ENCODE measurements around the gene PSMA5. TPM values are rescaled to one million over a fixed set of nuclear protein-coding genes. Genes with fewer than 3 reads are reported as not detected.

PSMA5 gene
- total and polyA plus RNA-seq, 2 of the 13 experiments (the other 11 are each of a cell fraction or from before 2014, with no cell fraction given): 140 to 169 TPM

- TF ChIP-seq HOMEZ (CRISPR knock-in tag; IDR thresholded peaks at IDR 0.05; ENCODE audit: low read depth): peak; percentile 41; the same call in 1 of the 2 replicates
- TF ChIP-seq ZNF607 (CRISPR knock-in tag; IDR thresholded peaks at IDR 0.05; ENCODE audit: borderline replicate concordance): no peak
- TF ChIP-seq BATF2 (CRISPR knock-in tag; IDR thresholded peaks at IDR 0.05): no peak
- no peak for TF ChIP-seq KAT8 (CRISPR knock-in tag; IDR thresholded peaks at IDR 0.05)
- no peak for TF ChIP-seq NFAT5 (CRISPR knock-in tag; IDR thresholded peaks at IDR 0.05)
- 0 out of 2 replicates have a peak, but pooled peaks have one; percentile 39 for TF ChIP-seq FOXJ3 (CRISPR knock-in tag; IDR thresholded peaks at IDR 0.05; ENCODE audit: borderline replicate concordance)
- no peak for TF ChIP-seq MEIS1 (CRISPR knock-in tag; IDR thresholded peaks at IDR 0.05; ENCODE audit: borderline replicate concordance)
- TF ChIP-seq ZBTB7B (CRISPR knock-in tag; IDR thresholded peaks at IDR 0.05): no peak
- no peak for TF ChIP-seq BRCA1 (CRISPR knock-in tag; IDR thresholded peaks at IDR 0.05)
- no peak for TF ChIP-seq FOXA1 (IDR thresholded peaks at IDR 0.05)
- TF ChIP-seq FOXA1 (CRISPR knock-in tag; IDR thresholded peaks at IDR 0.05): peak; percentile 64
- no peak for TF ChIP-seq MXD4 (CRISPR knock-in tag; IDR thresholded peaks at IDR 0.05)
- no peak for TF ChIP-seq ZEB1 (IDR thresholded peaks at IDR 0.05; ENCODE audit: insufficient replicate concordance, low read depth)
- no peak for TF ChIP-seq ISX (CRISPR knock-in tag; conservative IDR thresholded peaks at IDR 0.05)
- TF ChIP-seq FOXO1 (CRISPR knock-in tag; IDR thresholded peaks at IDR 0.05): no peak
- no peak for TF ChIP-seq ZNF354B (CRISPR knock-in tag; IDR thresholded peaks at IDR 0.05)
- TF ChIP-seq, protein P1, sequence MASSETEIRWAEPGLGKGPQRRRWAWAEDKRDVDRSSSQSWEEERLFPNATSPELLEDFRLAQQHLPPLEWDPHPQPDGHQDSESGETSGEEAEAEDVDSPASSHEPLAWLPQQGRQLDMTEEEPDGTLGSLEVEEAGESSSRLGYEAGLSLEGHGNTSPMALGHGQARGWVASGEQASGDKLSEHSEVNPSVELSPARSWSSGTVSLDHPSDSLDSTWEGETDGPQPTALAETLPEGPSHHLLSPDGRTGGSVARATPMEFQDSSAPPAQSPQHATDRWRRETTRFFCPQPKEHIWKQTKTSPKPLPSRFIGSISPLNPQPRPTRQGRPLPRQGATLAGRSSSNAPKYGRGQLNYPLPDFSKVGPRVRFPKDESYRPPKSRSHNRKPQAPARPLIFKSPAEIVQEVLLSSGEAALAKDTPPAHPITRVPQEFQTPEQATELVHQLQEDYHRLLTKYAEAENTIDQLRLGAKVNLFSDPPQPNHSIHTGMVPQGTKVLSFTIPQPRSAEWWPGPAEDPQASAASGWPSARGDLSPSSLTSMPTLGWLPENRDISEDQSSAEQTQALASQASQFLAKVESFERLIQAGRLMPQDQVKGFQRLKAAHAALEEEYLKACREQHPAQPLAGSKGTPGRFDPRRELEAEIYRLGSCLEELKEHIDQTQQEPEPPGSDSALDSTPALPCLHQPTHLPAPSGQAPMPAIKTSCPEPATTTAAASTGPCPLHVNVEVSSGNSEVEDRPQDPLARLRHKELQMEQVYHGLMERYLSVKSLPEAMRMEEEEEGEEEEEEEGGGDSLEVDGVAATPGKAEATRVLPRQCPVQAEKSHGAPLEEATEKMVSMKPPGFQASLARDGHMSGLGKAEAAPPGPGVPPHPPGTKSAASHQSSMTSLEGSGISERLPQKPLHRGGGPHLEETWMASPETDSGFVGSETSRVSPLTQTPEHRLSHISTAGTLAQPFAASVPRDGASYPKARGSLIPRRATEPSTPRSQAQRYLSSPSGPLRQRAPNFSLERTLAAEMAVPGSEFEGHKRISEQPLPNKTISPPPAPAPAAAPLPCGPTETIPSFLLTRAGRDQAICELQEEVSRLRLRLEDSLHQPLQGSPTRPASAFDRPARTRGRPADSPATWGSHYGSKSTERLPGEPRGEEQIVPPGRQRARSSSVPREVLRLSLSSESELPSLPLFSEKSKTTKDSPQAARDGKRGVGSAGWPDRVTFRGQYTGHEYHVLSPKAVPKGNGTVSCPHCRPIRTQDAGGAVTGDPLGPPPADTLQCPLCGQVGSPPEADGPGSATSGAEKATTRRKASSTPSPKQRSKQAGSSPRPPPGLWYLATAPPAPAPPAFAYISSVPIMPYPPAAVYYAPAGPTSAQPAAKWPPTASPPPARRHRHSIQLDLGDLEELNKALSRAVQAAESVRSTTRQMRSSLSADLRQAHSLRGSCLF (CRISPR knock-in tag; IDR thresholded peaks at IDR 0.05; ENCODE audit: borderline replicate concordance): no peak
These were observed 55.4 kb downstream of the PSMA5 start (continued) for GRCh38 chr1:109370712-109371340.
